Measurements from ENCODE around the gene METTL1.

The METTL1 gene

GRCh38 chr12:57758552-57759359 is 13.1 kb downstream of the METTL1 start:
- TF ChIP-seq ZNF384 (IDR thresholded peaks at IDR 0.05) (no peak), HDGF (IDR thresholded peaks at IDR 0.05; ENCODE audit: borderline replicate concordance) (no peak), FOXK2 (IDR thresholded peaks at IDR 0.05) (no peak), ARNT (IDR thresholded peaks at IDR 0.05) (no peak), FOXA1 (IDR thresholded peaks at IDR 0.05) (no peak), LEF1 (IDR thresholded peaks at IDR 0.05; ENCODE audit: borderline replicate concordance) (no peak), CTBP1 (IDR thresholded peaks at IDR 0.05; ENCODE audit: borderline replicate concordance) (no peak), FOXM1 (IDR thresholded peaks at IDR 0.05; ENCODE audit: borderline replicate concordance) (no peak), TARDBP (IDR thresholded peaks at IDR 0.05) (no peak), BHLHE40 (IDR thresholded peaks at IDR 0.05; ENCODE audit: borderline replicate concordance) (no peak), SP1 (IDR thresholded peaks at IDR 0.05) (no peak), ELF4 (IDR thresholded peaks at IDR 0.05) (no peak), SUZ12 (IDR thresholded peaks at IDR 0.05) (no peak), NFRKB (IDR thresholded peaks at IDR 0.05) (no peak), L3MBTL2 (conservative IDR thresholded peaks at IDR 0.05) (no peak)
- TF ChIP-seq, protein P1, sequence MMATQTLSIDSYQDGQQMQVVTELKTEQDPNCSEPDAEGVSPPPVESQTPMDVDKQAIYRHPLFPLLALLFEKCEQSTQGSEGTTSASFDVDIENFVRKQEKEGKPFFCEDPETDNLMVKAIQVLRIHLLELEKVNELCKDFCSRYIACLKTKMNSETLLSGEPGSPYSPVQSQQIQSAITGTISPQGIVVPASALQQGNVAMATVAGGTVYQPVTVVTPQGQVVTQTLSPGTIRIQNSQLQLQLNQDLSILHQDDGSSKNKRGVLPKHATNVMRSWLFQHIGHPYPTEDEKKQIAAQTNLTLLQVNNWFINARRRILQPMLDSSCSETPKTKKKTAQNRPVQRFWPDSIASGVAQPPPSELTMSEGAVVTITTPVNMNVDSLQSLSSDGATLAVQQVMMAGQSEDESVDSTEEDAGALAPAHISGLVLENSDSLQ (IDR thresholded peaks at IDR 0.05) = no peak
- ChIA-PET POLR2A (interaction anchor here (1.2 to 3.6 kb wide), 4 partner anchors 9 to 24 kb away, joined by 3 to 17 read pairs (median 7); partner anchors contain the start of genes CYP27B1, EEF1AKMT3, METTL1 and TSFM), CTCF (interaction anchor here (1.2 to 2.0 kb wide), 3 partner anchors 9 to 19 kb away, joined by 3 to 8 read pairs (median 4); partner anchors contain the start of genes CYP27B1, EEF1AKMT3 and METTL1)
- no peak for DNase-seq (ENCODE audit: extremely low spot score)

- ChIA-PET CTCF (no interaction called here), POLR2A (no interaction called here)
- DNase-seq (ENCODE audit: extremely low spot score) = no peak
- TF ChIP-seq ZNF384 (IDR thresholded peaks at IDR 0.05) = no peak
- TF ChIP-seq FOXK2 (IDR thresholded peaks at IDR 0.05) = no peak
- TF ChIP-seq SP1 (IDR thresholded peaks at IDR 0.05) = no peak
- TF ChIP-seq CTBP1 (IDR thresholded peaks at IDR 0.05; ENCODE audit: borderline replicate concordance) = no peak
- no peak for TF ChIP-seq TARDBP (IDR thresholded peaks at IDR 0.05)
- TF ChIP-seq ELF4 (IDR thresholded peaks at IDR 0.05) = no peak
- TF ChIP-seq ARNT (IDR thresholded peaks at IDR 0.05) = no peak
- TF ChIP-seq, protein P1 (IDR thresholded peaks at IDR 0.05) = no peak
- no peak for TF ChIP-seq SUZ12 (IDR thresholded peaks at IDR 0.05)
Observed at GRCh38 chr12:57757771-57758170, 14.1 kb downstream of the METTL1 start.

DNA sequence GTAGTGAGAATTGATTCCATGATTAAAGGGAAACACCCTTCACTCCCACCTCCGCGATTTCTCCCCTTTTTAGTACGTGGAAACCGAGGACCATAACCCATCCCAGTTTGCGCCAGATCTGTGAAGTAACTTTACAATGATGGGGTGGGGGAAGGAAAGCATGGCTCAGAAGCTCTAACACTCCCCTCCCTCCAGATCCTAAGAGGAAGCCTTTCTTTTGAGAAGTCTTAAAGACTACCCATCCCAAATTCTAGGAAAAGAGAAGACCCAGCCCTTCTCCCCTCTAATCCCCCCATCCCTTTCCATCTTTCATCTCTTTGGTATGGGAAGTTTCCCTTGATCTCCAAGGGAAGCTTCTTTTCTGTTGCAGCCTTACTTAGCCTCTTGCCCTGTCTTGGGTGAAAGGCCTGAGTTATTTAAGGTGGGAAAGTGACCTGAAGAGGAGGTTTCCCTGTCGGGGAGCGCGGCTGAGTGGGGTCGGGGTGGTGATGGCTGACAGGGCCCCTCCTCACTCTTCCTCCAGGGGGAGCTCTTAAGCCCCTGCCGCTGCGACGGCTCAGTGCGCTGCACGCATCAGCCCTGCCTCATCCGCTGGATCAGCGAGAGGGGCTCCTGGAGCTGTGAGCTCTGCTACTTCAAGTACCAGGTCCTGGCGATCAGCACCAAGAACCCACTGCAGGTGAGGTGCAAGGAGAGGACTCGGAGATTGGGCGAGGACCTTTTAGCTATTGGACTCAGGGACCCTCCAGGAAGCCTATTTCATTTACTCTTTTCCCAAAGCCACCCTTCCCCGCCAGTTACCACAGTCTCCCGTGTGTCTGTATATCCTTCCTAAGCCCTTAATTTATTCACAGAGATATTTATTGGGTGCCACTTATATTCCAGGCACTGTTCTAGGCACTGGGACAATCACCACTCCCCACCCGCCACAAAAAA is 15.2 kb downstream of the METTL1 start:
- TF ChIP-seq, protein P1 (IDR thresholded peaks at IDR 0.05) = peak; percentile 53
- no peak for TF ChIP-seq LEF1 (IDR thresholded peaks at IDR 0.05; ENCODE audit: borderline replicate concordance)
- DNase-seq (ENCODE audit: extremely low spot score) = peak; percentile 78
- CTCF ChIA-PET = interaction anchor here (0.6 to 1.8 kb wide), 13 partner anchors 10 to 322 kb away, joined by 3 to 17 read pairs (median 3); partner anchors contain the start of genes CYP27B1, EEF1AKMT3 and TSPAN31
- POLR2A ChIA-PET = interaction anchor here (0.6 to 2.0 kb wide), 6 partner anchors 9 to 26 kb away, joined by 3 to 14 read pairs (median 6); partner anchors contain the start of genes EEF1AKMT3, METTL1, TSFM and TSPAN31

DNA sequence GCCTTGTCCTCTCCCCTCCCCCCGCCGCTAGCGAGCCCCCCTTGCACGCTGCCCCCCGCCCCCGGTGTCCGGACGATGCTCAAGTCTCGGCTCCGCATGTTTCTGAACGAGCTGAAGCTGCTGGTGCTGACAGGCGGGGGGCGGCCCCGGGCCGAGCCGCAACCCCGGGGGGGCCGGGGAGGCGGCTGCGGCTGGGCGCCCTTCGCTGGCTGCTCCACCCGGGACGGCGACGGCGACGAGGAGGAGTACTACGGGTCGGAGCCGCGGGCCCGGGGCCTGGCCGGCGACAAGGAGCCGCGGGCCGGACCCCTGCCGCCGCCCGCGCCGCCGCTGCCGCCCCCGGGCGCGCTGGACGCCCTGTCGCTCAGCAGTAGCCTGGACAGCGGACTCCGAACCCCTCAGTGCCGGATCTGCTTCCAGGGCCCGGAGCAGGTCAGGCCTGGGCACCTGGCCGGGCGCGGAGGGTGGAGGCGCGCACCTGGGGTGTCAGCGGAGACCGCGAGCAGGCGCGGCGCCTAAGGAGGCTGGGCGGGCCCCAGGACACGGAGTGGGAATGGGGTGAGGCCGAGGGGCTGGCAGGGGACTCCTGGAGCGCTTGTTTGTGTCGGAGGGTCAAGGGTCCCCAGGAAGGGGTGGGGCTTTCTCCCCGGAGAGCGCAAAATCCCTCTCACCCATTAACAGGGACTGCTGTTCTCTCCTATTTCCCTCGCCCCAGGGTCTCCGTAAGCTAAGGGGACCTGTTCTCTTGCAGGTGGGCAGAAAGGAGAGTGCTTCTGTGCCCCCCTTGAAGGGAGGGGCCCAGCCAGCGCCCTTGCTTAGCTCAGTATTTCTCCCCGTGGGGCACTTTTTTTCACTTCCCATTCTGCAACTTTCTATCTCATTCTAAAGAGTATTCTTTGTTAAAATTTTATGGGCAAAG is 16.2 kb downstream of the METTL1 start:
- TF ChIP-seq LEF1 (IDR thresholded peaks at IDR 0.05; ENCODE audit: borderline replicate concordance) (no peak), TARDBP (IDR thresholded peaks at IDR 0.05) (no peak), FOXA1 (IDR thresholded peaks at IDR 0.05) (no peak), SP1 (IDR thresholded peaks at IDR 0.05) (no peak), ZNF384 (IDR thresholded peaks at IDR 0.05) (no peak), HDGF (IDR thresholded peaks at IDR 0.05; ENCODE audit: borderline replicate concordance) (no peak), FOXK2 (IDR thresholded peaks at IDR 0.05) (no peak), SUZ12 (IDR thresholded peaks at IDR 0.05) (no peak), BHLHE40 (IDR thresholded peaks at IDR 0.05; ENCODE audit: borderline replicate concordance) (no peak), FOXM1 (IDR thresholded peaks at IDR 0.05; ENCODE audit: borderline replicate concordance) (no peak), ELF4 (IDR thresholded peaks at IDR 0.05) (no peak), L3MBTL2 (conservative IDR thresholded peaks at IDR 0.05) (no peak), CTBP1 (IDR thresholded peaks at IDR 0.05; ENCODE audit: borderline replicate concordance) (no peak), ARNT (IDR thresholded peaks at IDR 0.05) (no peak), NFRKB (IDR thresholded peaks at IDR 0.05) (no peak)
- TF ChIP-seq, protein P1 (IDR thresholded peaks at IDR 0.05) = no peak

More for the DNA sequence above, 16.2 kb downstream of the METTL1 start:
- ChIA-PET POLR2A (interaction anchor here (1.3 to 2.0 kb wide), 4 partner anchors 11 to 27 kb away, joined by 4 to 14 read pairs (median 8); partner anchors contain the start of genes EEF1AKMT3, METTL1, TSFM and TSPAN31), CTCF (interaction anchor here (0.8 to 1.8 kb wide), 3 partner anchors 11 to 29 kb away, joined by 3 to 17 read pairs (median 5); partner anchors contain the start of gene CYP27B1)
- DNase-seq (ENCODE audit: extremely low spot score) = no peak
